ENCODE data around the gene COL9A2.
A peak's percentile ranks its signal among the peaks of the same experiment; 100 is the strongest.

The COL9A2 gene

GRCh38 chr1:40316595-40317393 lies at the start of gene COL9A2:
COL9A2 (minus strand) TSS chr1:40317286; CDS start chr1:40317197, 89 bp downstream.
- Histone ChIP-seq H3K36me3 (ENCODE audit: low read length) (no peaks in the 10 kb centered on the region), H4K20me1 (ENCODE audit: low read depth, low read length) (no peaks in the 10 kb centered on the region), H3K4me3 (ENCODE audit: insufficient read depth, low read length, poor library complexity, severe bottlenecking) (peak within 1 kb of the TSS; percentile 41), H3K27ac (ENCODE audit: low read depth, low read length) (no peak within 1 kb of the TSS), H3F3A (ENCODE audit: insufficient read depth) (no peaks in the 10 kb centered on the region), H3K79me2 (ENCODE audit: insufficient read depth, low read length) (no peaks in the 10 kb centered on the region), H3K9ac (ENCODE audit: low read length) (peak within 1 kb of the TSS; percentile 41), H2AFZ (ENCODE audit: low read depth, low read length, severe bottlenecking) (peak within 1 kb of the TSS; percentile 87), H3K4me2 (ENCODE audit: low read depth, low read length, poor library complexity, severe bottlenecking) (peak within 1 kb of the TSS; percentile 61), H3K9me2 (replicated peaks; ENCODE audit: insufficient read depth, low read length) (no peaks in the 10 kb centered on the region), H3K9me3 (ENCODE audit: insufficient read depth, low read length) (no peaks in the 10 kb centered on the region), H3K27me3 (ENCODE audit: low read length) (no peaks in the 10 kb centered on the region)
- TF ChIP-seq, protein P1, sequence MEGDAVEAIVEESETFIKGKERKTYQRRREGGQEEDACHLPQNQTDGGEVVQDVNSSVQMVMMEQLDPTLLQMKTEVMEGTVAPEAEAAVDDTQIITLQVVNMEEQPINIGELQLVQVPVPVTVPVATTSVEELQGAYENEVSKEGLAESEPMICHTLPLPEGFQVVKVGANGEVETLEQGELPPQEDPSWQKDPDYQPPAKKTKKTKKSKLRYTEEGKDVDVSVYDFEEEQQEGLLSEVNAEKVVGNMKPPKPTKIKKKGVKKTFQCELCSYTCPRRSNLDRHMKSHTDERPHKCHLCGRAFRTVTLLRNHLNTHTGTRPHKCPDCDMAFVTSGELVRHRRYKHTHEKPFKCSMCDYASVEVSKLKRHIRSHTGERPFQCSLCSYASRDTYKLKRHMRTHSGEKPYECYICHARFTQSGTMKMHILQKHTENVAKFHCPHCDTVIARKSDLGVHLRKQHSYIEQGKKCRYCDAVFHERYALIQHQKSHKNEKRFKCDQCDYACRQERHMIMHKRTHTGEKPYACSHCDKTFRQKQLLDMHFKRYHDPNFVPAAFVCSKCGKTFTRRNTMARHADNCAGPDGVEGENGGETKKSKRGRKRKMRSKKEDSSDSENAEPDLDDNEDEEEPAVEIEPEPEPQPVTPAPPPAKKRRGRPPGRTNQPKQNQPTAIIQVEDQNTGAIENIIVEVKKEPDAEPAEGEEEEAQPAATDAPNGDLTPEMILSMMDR (IDR thresholded peaks at IDR 0.05; ENCODE audit: insufficient read depth, low read length, poor library complexity, severe bottlenecking): no peak
- TF ChIP-seq EZH2phosphoT487 (conservative IDR thresholded peaks at IDR 0.05; ENCODE audit: low read length): no peak

GRCh38 chr1:40363721-40364120 lies 46.6 kb upstream of the COL9A2 start:
- no peak for TF ChIP-seq EZH2phosphoT487 (conservative IDR thresholded peaks at IDR 0.05; ENCODE audit: low read length)
- TF ChIP-seq, protein P1 (IDR thresholded peaks at IDR 0.05; ENCODE audit: insufficient read depth, low read length, poor library complexity, severe bottlenecking): no peak
- Histone ChIP-seq H4K20me1 (ENCODE audit: low read depth, low read length) (no peaks in the 10 kb centered on the region), H3K9ac (ENCODE audit: low read length) (no peak overlapping the region), H3K36me3 (ENCODE audit: low read length) (no peaks in the 10 kb centered on the region), H3K79me2 (ENCODE audit: insufficient read depth, low read length) (no peaks in the 10 kb centered on the region), H2AFZ (ENCODE audit: low read depth, low read length, severe bottlenecking) (no peak overlapping the region), H3K4me2 (ENCODE audit: low read depth, low read length, poor library complexity, severe bottlenecking) (no peak overlapping the region), H3K27ac (ENCODE audit: low read depth, low read length) (no peak overlapping the region), H3F3A (ENCODE audit: insufficient read depth) (no peaks in the 10 kb centered on the region), H3K9me3 (ENCODE audit: insufficient read depth, low read length) (no peaks in the 10 kb centered on the region), H3K9me2 (replicated peaks; ENCODE audit: insufficient read depth, low read length) (no peaks in the 10 kb centered on the region), H3K27me3 (ENCODE audit: low read length) (no peaks in the 10 kb centered on the region), H3K4me3 (ENCODE audit: insufficient read depth, low read length, poor library complexity, severe bottlenecking) (no peak overlapping the region)

DNA sequence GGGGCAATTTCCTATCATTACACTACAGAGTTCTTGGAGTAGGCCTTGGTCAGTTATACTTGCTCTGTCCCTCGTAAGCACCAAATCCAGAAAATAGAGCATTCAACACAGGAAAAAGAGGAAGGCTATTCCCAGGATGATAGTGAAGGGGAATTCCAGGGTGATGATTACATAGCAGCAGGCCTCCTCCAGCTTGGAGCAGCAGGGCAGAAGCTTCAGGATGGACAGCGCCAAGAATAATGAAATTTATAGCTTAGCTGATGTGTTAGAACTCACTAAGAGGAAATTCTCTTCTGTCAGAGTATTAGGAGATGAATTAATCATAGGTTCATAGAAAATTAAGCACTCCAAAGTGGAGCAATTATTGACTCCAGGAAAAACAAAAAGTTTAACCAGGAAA lies 45.6 kb upstream of the COL9A2 start:
- Histone ChIP-seq H3K4me3 (ENCODE audit: insufficient read depth, low read length, poor library complexity, severe bottlenecking) (no peak overlapping the region), H2AFZ (ENCODE audit: low read depth, low read length, severe bottlenecking) (no peak overlapping the region), H3K9ac (ENCODE audit: low read length) (no peak overlapping the region), H3K9me2 (replicated peaks; ENCODE audit: insufficient read depth, low read length) (no peaks in the 10 kb centered on the region), H3K4me2 (ENCODE audit: low read depth, low read length, poor library complexity, severe bottlenecking) (no peak overlapping the region), H3K27me3 (ENCODE audit: low read length) (no peaks in the 10 kb centered on the region), H3K79me2 (ENCODE audit: insufficient read depth, low read length) (no peaks in the 10 kb centered on the region), H3F3A (ENCODE audit: insufficient read depth) (no peaks in the 10 kb centered on the region), H3K9me3 (ENCODE audit: insufficient read depth, low read length) (peaks cover 4% of the 10 kb centered on the region; the same call in 1 of the 2 replicates), H4K20me1 (ENCODE audit: low read depth, low read length) (no peaks in the 10 kb centered on the region), H3K36me3 (ENCODE audit: low read length) (no peaks in the 10 kb centered on the region), H3K27ac (ENCODE audit: low read depth, low read length) (no peak overlapping the region)
- TF ChIP-seq, protein P1 (IDR thresholded peaks at IDR 0.05; ENCODE audit: insufficient read depth, low read length, poor library complexity, severe bottlenecking): no peak
- no peak for TF ChIP-seq EZH2phosphoT487 (conservative IDR thresholded peaks at IDR 0.05; ENCODE audit: low read length)

Data from SU-DHL-6 (cell line).